ENCODE results near the gene DNAJB4.
A peak's percentile ranks its signal among the peaks of the same experiment; 100 is the strongest.

DNAJB4 gene

GRCh38 chr1:78032996-78033796 lies 28.5 kb downstream of the DNAJB4 start:
- peak; percentile 31; the same call in 2 of the 3 replicates for ATAC-seq (ENCODE audit: low read depth)
- Histone ChIP-seq H3K27ac (ENCODE audit: poor library complexity, severe bottlenecking) (peak overlapping the region; percentile 22), H3K36me3 (ENCODE audit: low read depth) (no peaks in the 10 kb centered on the region), H3K4me3 (ENCODE audit: severe bottlenecking) (no peak overlapping the region), H3K27me3 (ENCODE audit: insufficient read depth, poor library complexity, severe bottlenecking) (no peaks in the 10 kb centered on the region), H3K9me3 (ENCODE audit: severe bottlenecking) (no peaks in the 10 kb centered on the region), H3K4me1 (ENCODE audit: insufficient read depth, poor library complexity, severe bottlenecking) (peaks cover 14% of the 10 kb centered on the region)
- no peak for TF ChIP-seq CTCF (IDR thresholded peaks at IDR 0.05; ENCODE audit: poor library complexity, severe bottlenecking)
- no peak for DNase-seq (ENCODE audit: low spot score)

- ATAC-seq (ENCODE audit: low read depth) (peak; percentile 67), DNase-seq (ENCODE audit: low spot score) (no peak)
- peaks cover 14% of the 10 kb centered on the region for H3K4me1 ChIP-seq (ENCODE audit: insufficient read depth, poor library complexity, severe bottlenecking)
- no peak overlapping the region for H3K4me3 ChIP-seq (ENCODE audit: severe bottlenecking)
- H3K36me3 ChIP-seq (ENCODE audit: low read depth), result no peaks in the 10 kb centered on the region
- no peak for TF ChIP-seq CTCF (IDR thresholded peaks at IDR 0.05; ENCODE audit: poor library complexity, severe bottlenecking)
- no peaks in the 10 kb centered on the region for H3K27me3 ChIP-seq (ENCODE audit: insufficient read depth, poor library complexity, severe bottlenecking)
- H3K27ac ChIP-seq (ENCODE audit: poor library complexity, severe bottlenecking), result peak overlapping the region; percentile 22
- no peaks in the 10 kb centered on the region for H3K9me3 ChIP-seq (ENCODE audit: severe bottlenecking)
Measured at GRCh38 chr1:78033797-78034172, 29.0 kb downstream of the DNAJB4 start.

GRCh38 chr1:78035121-78035520 lies 30.4 kb downstream of the DNAJB4 start:
- H3K27ac ChIP-seq (ENCODE audit: poor library complexity, severe bottlenecking), result no peak overlapping the region
- DNase-seq (ENCODE audit: low spot score), result no peak

GRCh38 chr1:78036450-78036849 lies 31.7 kb downstream of the DNAJB4 start:
- no peak for DNase-seq (ENCODE audit: low spot score)
- Histone ChIP-seq H3K36me3 (ENCODE audit: low read depth) (no peaks in the 10 kb centered on the region), H3K4me3 (ENCODE audit: severe bottlenecking) (no peak overlapping the region), H3K4me1 (ENCODE audit: insufficient read depth, poor library complexity, severe bottlenecking) (peaks cover 14% of the 10 kb centered on the region), H3K27me3 (ENCODE audit: insufficient read depth, poor library complexity, severe bottlenecking) (no peaks in the 10 kb centered on the region), H3K9me3 (ENCODE audit: severe bottlenecking) (no peaks in the 10 kb centered on the region), H3K27ac (ENCODE audit: poor library complexity, severe bottlenecking) (no peak overlapping the region)
- TF ChIP-seq CTCF (IDR thresholded peaks at IDR 0.05; ENCODE audit: poor library complexity, severe bottlenecking), result no peak
- ATAC-seq (ENCODE audit: low read depth), result no peak

More at GRCh38 chr1:78035121-78035520, 30.4 kb downstream of the DNAJB4 start:
- no peaks in the 10 kb centered on the region for H3K27me3 ChIP-seq (ENCODE audit: insufficient read depth, poor library complexity, severe bottlenecking)
- H3K36me3 ChIP-seq (ENCODE audit: low read depth), result no peaks in the 10 kb centered on the region
- H3K4me1 ChIP-seq (ENCODE audit: insufficient read depth, poor library complexity, severe bottlenecking), result peaks cover 14% of the 10 kb centered on the region
- ATAC-seq (ENCODE audit: low read depth), result no peak
- no peak overlapping the region for H3K4me3 ChIP-seq (ENCODE audit: severe bottlenecking)
- TF ChIP-seq CTCF (IDR thresholded peaks at IDR 0.05; ENCODE audit: poor library complexity, severe bottlenecking), result no peak
- no peaks in the 10 kb centered on the region for H3K9me3 ChIP-seq (ENCODE audit: severe bottlenecking)

GRCh38 chr1:78038071-78038470 lies 33.3 kb downstream of the DNAJB4 start:
- no peaks in the 10 kb centered on the region for H3K9me3 ChIP-seq (ENCODE audit: severe bottlenecking)
- no peak overlapping the region for H3K4me3 ChIP-seq (ENCODE audit: severe bottlenecking)
- ATAC-seq (ENCODE audit: low read depth) (no peak), DNase-seq (ENCODE audit: low spot score) (no peak)
- TF ChIP-seq CTCF (IDR thresholded peaks at IDR 0.05; ENCODE audit: poor library complexity, severe bottlenecking), result no peak
- H3K27ac ChIP-seq (ENCODE audit: poor library complexity, severe bottlenecking), result no peak overlapping the region
- H3K27me3 ChIP-seq (ENCODE audit: insufficient read depth, poor library complexity, severe bottlenecking), result no peaks in the 10 kb centered on the region
- no peaks in the 10 kb centered on the region for H3K36me3 ChIP-seq (ENCODE audit: low read depth)
- peaks cover 12% of the 10 kb centered on the region for H3K4me1 ChIP-seq (ENCODE audit: insufficient read depth, poor library complexity, severe bottlenecking)
